ENCODE data around the gene PARS2. TPM values are rescaled to one million over a fixed set of nuclear protein-coding genes. Genes with fewer than 3 reads are reported as not detected.
"Not testable (repeated sequence)": the region's sequence is repeated elsewhere in the genome, so short reads cannot be mapped to it uniquely, and the experiment has no call there.

PARS2 gene
- total RNA-seq, 8 experiments from 2014 or later = 4.4 to 11.3 (median 8.4) TPM

DNA sequence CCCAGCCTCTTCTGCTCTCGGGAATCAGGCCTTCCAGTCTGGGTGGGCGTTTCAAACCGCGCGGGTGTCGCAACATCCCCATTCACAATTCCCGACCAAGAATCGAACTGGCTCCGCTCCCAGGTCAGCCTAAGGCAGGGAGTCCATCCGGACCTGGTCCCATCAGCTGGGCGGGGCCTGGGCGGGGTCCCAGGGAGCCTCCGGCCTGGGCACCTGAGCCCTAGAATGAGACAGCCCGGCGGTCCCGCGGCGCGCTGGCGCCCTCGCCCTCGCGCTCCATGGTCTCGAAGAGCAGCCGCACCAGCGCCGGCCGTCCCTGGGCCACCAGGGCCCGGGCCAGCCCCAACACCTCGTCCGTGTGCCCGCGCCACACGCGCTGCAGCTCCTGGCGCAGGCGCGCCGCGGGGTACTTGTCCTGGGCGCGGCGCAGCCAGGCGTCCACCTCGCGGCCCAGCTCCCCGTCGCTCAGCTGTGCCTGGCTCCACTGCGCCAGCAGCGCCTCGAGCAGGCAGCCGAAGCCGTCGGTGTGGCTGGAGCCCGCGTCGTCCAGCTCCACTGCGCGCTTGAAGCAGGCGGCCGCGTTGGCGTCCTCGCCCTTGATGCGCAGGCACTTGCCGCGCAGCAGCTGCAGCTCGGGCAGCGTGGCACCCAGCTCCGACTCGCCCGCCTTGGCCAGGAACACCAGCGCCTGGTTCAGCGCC, 16.9 kb upstream of the PARS2 start:
- ATAC-seq (replicated peaks in 6 of 8) = peak; percentile 50 to 94 (median 87)
- Histone ChIP-seq H3K4me1 (replicated peaks in 1 of 2) (peaks cover 0 to 8% of the 10 kb centered on the region in 2 donors), H3K4me3 (peak overlapping the region in 2 of 5 donors; percentile 3 to 6), H3K27ac (no peak overlapping the region)
- WGBS, 10 experiments = 0 to 93% (median 20%) methylated on average over 2 to 25 of the region's 74 CpGs; no CpG with 5 or more reads in 3 of the 10 experiments
- in situ Hi-C loops (cut with MboI; ENCODE audit: low pct_unique_long_range_greater_than_20kb in 2 of 9, low sequenced_read_pairs in 9 of 9, unreplicated experiment in 9 of 9) = loop anchor here in 1 of 9 experiments (25.0 kb wide), 1 partner anchor 719 kb away; the partner anchor contains the start of genes TCEANC2 and TMEM59

DNA sequence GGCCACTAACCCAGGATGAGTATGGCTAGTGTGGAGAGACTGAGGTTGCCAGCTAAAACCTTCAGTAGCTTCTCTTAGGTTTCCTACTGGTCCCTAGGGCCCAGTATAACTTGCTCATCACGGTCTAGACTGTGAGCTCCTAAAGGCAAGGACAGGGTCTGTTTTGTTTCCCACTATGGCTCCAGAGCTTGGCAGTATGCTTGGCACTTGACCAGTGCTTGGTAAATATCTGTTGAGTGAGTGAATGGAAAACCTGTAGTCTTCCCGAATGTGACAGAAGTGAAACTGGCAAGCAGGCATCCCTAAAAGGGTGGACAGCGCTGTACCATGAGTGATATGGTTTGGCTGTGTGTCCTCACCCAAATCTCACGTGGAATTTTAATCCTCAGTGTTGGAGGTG, 13.1 kb upstream of the PARS2 start:
- Histone ChIP-seq H3K4me1 (replicated peaks in 1 of 2) (peaks cover 0 to 8% of the 10 kb centered on the region in 2 donors), H3K4me3 (no peak overlapping the region), H3K27ac (no peak overlapping the region)
- in situ Hi-C loops (cut with MboI; ENCODE audit: low pct_unique_long_range_greater_than_20kb in 2 of 9, low sequenced_read_pairs in 9 of 9, unreplicated experiment in 9 of 9) = loop anchor here in 1 of 9 experiments (25.0 kb wide), 1 partner anchor 715 kb away; the partner anchor contains the start of genes TCEANC2 and TMEM59
- 21 to 100% (median 88%) methylated on average over 1 to 4 of the region's 4 CpGs; no CpG with 5 or more reads in 1 of the 10 experiments for WGBS, 10 experiments
- no peak for ATAC-seq (replicated peaks in 6 of 8)

DNA sequence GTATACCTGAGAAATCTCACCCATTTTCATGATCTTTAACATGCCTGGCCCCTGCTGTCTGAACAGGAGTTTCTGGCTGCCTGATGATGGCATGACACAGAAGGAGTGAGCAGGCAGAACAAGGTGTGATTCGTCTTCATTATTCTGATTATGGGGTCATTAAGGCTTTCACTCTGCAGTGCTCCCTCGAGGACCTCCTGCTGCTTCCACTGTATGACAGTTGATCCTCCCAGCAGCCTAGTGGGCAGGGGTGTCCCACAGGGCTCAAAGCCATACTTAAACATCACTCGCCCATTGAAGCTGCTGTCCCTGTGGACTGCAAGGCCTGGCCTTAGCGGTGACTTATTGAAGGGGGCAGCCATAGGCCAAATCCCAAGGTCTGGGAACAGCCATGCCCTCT, 12.7 kb upstream of the PARS2 start:
- no peak overlapping the region for H3K4me3 ChIP-seq
- WGBS, 10 experiments = 0 to 62% (median 42%) methylated on average over 1 to 3 of the region's 4 CpGs; no CpG with 5 or more reads in 4 of the 10 experiments
- in situ Hi-C loops (cut with MboI; ENCODE audit: low pct_unique_long_range_greater_than_20kb in 2 of 9, low sequenced_read_pairs in 9 of 9, unreplicated experiment in 9 of 9) = loop anchor here in 1 of 9 experiments (25.0 kb wide), 1 partner anchor 715 kb away; the partner anchor contains the start of genes TCEANC2 and TMEM59
- ATAC-seq (replicated peaks in 6 of 8) = peak in 3 of 8 experiments; percentile 10 to 36 (median 12)
- H3K4me1 ChIP-seq (replicated peaks in 1 of 2) = peaks cover 0 to 8% of the 10 kb centered on the region in 2 donors
- no peak overlapping the region for H3K27ac ChIP-seq

DNA sequence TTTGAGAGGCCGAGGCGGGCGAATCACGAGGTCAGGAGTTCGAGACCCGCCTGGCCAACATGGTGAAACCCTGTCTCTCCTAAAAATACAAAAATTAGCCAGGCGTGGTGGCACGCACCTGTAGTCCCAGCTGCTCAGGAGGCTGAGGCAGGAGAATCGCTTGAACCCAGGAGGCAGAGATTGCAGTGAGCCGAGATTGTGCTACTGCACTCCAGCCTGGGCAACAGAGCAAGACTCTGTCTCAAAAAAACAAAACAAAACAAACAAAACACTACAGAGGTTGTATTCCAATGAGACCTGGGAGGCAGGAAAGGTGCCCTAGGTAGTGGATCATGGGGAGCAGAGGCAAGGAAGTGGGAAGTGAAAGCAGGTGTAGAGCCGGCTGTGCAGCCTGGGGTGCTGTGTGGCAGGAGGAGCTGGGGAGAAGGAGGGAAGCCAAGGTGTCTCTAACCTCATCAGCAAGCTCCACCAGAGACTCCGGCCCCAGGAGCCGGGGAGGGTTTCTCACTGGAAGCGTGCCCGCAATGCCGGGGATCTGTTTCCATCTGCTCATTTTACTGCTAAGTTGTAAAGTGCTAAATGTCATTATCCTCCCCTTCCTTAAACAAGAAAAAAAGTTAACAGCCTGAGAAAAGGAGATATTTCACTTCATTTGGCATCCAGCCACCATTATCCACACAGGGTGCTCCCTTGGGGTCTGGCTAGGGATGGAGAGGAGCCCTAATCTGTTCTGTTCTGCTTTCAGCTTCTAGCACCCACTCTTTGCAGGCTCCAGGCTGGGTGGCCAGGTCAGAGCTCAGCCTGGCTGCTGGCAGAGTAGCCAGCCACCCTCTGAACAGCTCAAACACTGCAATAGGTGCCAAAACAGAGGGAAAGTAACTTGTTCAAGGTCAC, 11.8 kb upstream of the PARS2 start:
- in situ Hi-C loops (cut with MboI; ENCODE audit: low pct_unique_long_range_greater_than_20kb in 2 of 9, low sequenced_read_pairs in 9 of 9, unreplicated experiment in 9 of 9) = loop anchor here in 1 of 9 experiments (25.0 kb wide), 1 partner anchor 714 kb away; the partner anchor contains the start of genes TCEANC2 and TMEM59

DNA sequence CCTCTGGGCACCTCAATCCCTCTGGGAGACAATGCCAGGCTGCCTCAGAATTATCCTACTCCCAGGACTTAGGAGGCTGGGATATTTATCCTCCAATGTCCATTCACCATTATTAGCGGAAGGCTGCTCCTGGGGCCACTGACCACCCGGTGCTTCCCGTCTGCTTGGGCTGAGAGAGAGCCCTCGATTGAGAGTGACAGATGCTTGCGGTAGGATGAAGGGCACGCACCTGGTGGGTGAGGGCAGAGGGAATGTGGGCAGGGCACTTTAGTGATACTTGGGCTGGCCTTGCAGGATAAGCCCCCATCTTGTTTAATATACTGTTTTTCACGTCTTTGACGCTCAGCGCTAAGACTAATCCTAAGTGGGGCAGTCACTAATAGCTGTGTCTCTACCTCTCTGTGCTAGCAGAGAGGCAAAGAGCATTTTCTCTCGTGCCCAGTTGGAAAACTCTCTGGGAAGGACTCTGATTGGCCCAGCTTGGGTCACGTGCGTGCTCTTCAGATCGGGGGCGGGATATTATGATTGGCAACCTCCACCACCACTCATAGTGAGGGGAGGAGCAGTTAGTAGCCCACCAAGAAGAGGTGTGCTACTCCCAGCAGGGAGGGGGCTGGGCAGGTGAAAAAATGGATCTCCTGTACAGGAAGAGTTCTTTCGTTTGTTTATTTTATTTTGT, 10.6 kb upstream of the PARS2 start:
- H3K4me3 ChIP-seq = no peak overlapping the region
- WGBS, 10 experiments = 14 to 80% (median 60%) methylated on average over 1 to 13 of the region's 15 CpGs; no CpG with 5 or more reads in 2 of the 10 experiments
- in situ Hi-C loops (cut with MboI; ENCODE audit: low pct_unique_long_range_greater_than_20kb in 2 of 9, low sequenced_read_pairs in 9 of 9, unreplicated experiment in 9 of 9) = loop anchor here in 1 of 9 experiments (25.0 kb wide), 1 partner anchor 713 kb away; the partner anchor contains the start of genes TCEANC2 and TMEM59
- peaks cover 0 to 8% of the 10 kb centered on the region in 2 donors for H3K4me1 ChIP-seq (replicated peaks in 1 of 2)
- no peak overlapping the region for H3K27ac ChIP-seq
- peak in 6 of 8 experiments; percentile 61 to 89 (median 70) for ATAC-seq (replicated peaks in 6 of 8)

More for the DNA sequence above, 11.8 kb upstream of the PARS2 start:
- not testable (repeated sequence) for ATAC-seq (replicated peaks in 6 of 8); H3K4me1 ChIP-seq (replicated peaks in 1 of 2); H3K27ac ChIP-seq; H3K4me3 ChIP-seq
- WGBS, 10 experiments = 60 to 96% (median 88%) methylated on average over 1 to 11 of the region's 16 CpGs; no CpG with 5 or more reads in 3 of the 10 experiments

DNA sequence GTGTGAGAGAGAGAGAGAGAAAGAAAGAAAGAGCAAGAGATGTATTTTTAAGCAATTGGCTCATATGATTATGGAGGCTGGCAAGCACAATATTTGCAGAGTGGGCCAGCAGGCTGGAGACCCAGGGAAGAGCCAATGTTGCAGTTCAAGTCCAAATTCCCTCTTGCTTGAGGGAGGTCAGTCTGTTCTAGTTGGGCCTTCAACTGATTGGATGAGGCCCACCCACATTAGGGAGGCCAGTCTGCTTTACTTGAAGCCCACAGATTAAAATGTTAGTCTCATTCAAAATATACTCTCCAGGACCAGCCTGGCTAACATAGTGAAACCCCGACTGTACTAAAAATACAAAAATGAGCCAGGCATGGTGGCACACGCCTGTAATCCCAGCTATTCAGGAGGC, 8.6 kb upstream of the PARS2 start:
- no peak for ATAC-seq (replicated peaks in 6 of 8)
- in situ Hi-C loops (cut with MboI; ENCODE audit: low pct_unique_long_range_greater_than_20kb in 2 of 9, low sequenced_read_pairs in 9 of 9, unreplicated experiment in 9 of 9) = no loop called here

DNA sequence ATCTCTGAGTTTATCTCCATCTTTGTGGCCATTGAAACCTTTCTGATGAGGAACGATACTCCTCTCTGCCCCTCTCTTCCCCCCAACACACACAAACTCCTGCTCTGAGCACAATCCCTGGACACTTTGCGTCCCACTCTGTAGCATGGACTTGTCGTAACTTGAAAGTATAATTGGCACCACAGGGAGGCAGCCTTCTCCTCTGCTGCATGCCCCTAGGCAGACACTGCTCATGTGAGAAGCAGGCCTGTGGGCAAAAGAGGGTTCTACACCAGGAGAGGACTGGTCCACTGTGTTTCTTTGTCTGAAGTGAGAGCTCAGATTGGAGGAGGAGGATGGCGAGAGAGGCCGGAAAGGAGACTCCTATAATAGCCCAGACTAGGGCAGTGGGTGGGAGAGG, 3.8 kb upstream of the PARS2 start:
- in situ Hi-C loops (cut with MboI; ENCODE audit: low pct_unique_long_range_greater_than_20kb in 2 of 9, low sequenced_read_pairs in 9 of 9, unreplicated experiment in 9 of 9) = no loop called here
- ATAC-seq (replicated peaks in 6 of 8) = no peak
- Histone ChIP-seq H3K27ac (no peak overlapping the region), H3K4me1 (replicated peaks in 1 of 2) (peaks cover 3 to 4% of the 10 kb centered on the region in 2 donors), H3K4me3 (no peak overlapping the region)
- WGBS, 10 experiments = 79 to 100% (median 88%) methylated on average over 1 to 4 of the region's 5 CpGs; no CpG with 5 or more reads in 6 of the 10 experiments

More for the DNA sequence above, 8.6 kb upstream of the PARS2 start:
- Histone ChIP-seq H3K4me3 (no peak overlapping the region), H3K4me1 (replicated peaks in 1 of 2) (peaks cover 0 to 8% of the 10 kb centered on the region in 2 donors), H3K27ac (no peak overlapping the region)
- 0 to 93% (median 48%) methylated on average over 1 to 2 of the region's 2 CpGs; no CpG with 5 or more reads in 4 of the 10 experiments for WGBS, 10 experiments

DNA sequence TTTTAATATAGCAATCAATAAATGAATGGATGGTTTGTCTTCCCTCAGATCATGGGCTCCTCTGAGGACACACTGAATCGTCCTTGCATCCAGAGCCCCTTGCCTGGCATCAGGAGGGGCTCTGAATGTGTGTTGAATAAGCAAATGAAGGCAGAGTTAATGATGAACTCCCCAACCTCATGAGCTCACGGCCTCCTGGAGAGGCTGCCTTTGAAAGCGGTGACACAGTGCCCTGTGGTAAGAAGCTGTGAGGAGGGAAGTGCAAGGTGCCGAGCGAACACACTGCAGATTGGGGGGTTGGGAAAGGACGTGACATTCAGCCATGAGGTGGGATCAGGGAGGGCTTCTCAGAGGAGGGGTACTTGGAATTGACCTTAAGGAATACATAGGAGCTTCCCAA, 3.2 kb upstream of the PARS2 start:
- Histone ChIP-seq H3K4me1 (replicated peaks in 1 of 2) (peaks cover 6% of the 10 kb centered on the region in 2 donors), H3K4me3 (no peak overlapping the region), H3K27ac (no peak overlapping the region)
- in situ Hi-C loops (cut with MboI; ENCODE audit: low pct_unique_long_range_greater_than_20kb in 2 of 9, low sequenced_read_pairs in 9 of 9, unreplicated experiment in 9 of 9) = no loop called here
- 0 to 39% (median 22%) methylated on average over 1 to 6 of the region's 6 CpGs; no CpG with 5 or more reads in 4 of the 10 experiments for WGBS, 10 experiments
- no peak for ATAC-seq (replicated peaks in 6 of 8)

DNA sequence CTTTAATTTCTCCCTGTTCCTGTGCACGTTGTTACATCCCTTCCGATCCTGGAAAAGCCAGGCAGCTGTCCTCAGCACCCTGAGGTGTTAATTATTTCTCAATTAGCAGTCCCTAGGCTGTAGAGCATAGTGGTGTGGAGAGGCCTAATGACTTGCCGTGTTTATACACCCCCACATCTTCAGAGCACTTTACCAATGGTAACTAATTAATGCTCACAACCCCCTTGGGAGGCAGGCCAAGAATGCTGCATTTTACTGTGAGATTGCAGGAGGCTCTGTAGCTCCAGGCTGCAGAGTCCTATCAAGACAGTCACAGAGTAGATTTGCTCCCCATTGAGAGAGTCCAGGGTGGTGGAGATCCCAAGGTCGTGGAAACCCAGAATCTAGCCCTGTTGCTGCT, 2.4 kb upstream of the PARS2 start:
- in situ Hi-C loops (cut with MboI; ENCODE audit: low pct_unique_long_range_greater_than_20kb in 2 of 9, low sequenced_read_pairs in 9 of 9, unreplicated experiment in 9 of 9) = no loop called here
- no peak overlapping the region for H3K27ac ChIP-seq
- no peak overlapping the region for H3K4me3 ChIP-seq
- 0 to 42% (median 28%) methylated on average over 1 to 4 of the region's 4 CpGs; no CpG with 5 or more reads in 3 of the 10 experiments for WGBS, 10 experiments
- ATAC-seq (replicated peaks in 6 of 8) = no peak
- H3K4me1 ChIP-seq (replicated peaks in 1 of 2) = peaks cover 6% of the 10 kb centered on the region in 2 donors

DNA sequence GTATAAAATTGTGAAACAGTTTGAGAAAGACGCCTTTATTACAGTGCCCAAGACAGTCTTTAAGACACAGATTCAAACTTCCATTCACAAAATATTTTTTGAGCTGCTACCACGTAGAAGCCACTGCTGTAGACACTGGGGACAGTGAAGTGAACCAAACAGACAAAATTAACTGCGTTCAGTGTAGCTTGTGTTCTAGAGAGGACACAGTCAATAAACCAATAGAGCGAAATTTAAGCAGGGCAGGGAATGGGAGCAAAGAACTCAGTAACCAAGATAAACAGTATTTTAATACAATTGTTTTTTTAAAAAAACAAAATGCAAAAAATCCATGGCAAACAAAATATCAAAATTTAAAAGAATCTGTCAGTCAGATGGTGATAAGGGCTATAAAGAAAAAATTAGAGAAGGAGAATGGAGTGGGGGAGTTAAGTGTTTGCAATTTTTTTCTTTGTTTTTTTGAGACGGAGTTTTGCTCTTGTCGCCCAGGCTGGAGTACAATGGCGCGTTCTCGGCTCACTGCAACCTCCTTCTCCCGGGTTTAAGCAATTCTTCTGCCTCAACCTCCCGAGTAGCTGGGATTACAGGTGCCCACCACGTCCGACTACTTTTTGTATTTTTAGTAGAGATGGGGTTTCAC, 719 bp upstream of the PARS2 start:
- 0 to 80% (median 53%) methylated on average over 3 to 13 of the region's 13 CpGs for WGBS, 10 experiments

DNA sequence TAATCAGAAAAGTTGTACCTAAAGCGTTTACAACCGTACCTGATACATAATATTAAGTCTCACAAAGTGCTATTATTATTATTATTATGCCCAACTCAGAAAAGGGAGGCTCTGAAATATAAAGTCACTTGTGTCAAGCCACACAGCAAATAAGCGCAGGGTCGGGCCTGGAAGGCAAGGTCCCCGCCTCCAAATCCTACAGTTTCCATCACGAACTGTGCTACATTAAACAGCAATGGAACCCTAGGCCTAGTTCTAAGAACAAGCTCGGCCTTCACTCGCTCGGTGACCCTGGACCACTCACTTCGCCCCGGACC, 549 bp downstream of the PARS2 start:
- Histone ChIP-seq H3K4me3 (peak overlapping the region; percentile 60 to 91 (median 72)), H3K27ac (peak overlapping the region; percentile 38 to 42), H3K4me1 (replicated peaks in 1 of 2) (peaks cover 6% of the 10 kb centered on the region in 2 donors)
- ATAC-seq (replicated peaks in 6 of 8) = peak in 3 of 8 experiments; percentile 3 to 4 (median 4)
- in situ Hi-C loops (cut with MboI; ENCODE audit: low pct_unique_long_range_greater_than_20kb in 2 of 9, low sequenced_read_pairs in 9 of 9, unreplicated experiment in 9 of 9) = no loop called here
- 0 to 6% (median 0%) methylated on average over 1 to 10 of the region's 11 CpGs for WGBS, 10 experiments

More for the DNA sequence above, 719 bp upstream of the PARS2 start:
- peak; percentile 5 to 37 (median 30) for ATAC-seq (replicated peaks in 6 of 8)
- in situ Hi-C loops (cut with MboI; ENCODE audit: low pct_unique_long_range_greater_than_20kb in 2 of 9, low sequenced_read_pairs in 9 of 9, unreplicated experiment in 9 of 9) = no loop called here
- Histone ChIP-seq H3K4me1 (replicated peaks in 1 of 2) (peaks cover 6% of the 10 kb centered on the region in 2 donors), H3K27ac (peak overlapping the region in 1 of 2 donors; percentile 5), H3K4me3 (peak overlapping the region; percentile 32 to 47 (median 37))

All from motor neuron (in vitro differentiated cells).